Measurements from ENCODE around the gene BIRC3.

GRCh38 chr11:102386136-102386734 lies 69.0 kb downstream of the BIRC3 start:
- TF ChIP-seq CTCF (IDR thresholded peaks at IDR 0.05), result no peak
- TF ChIP-seq POLR2A (IDR thresholded peaks at IDR 0.05), result no peak

Measured in right lobe of liver (tissue), 4 donors.